GM23248 (cell line): ENCODE data around the gene PHYHD1.

Experiments
- EZH2 ChIP-seq: fragments of 200-600 bp; sonication (generic); IDR thresholded peaks from 2 replicates; pipeline ENCODE4 v1.6.1; 2018; ENCODE audit warnings: antibody characterized with exemption, mild to moderate bottlenecking; ENCODE audit not compliant: insufficient read depth, poor library complexity, severe bottlenecking
- EZH2phosphoT487 ChIP-seq: fragments of 200-600 bp; sonication (generic); IDR thresholded peaks from 2 replicates; pipeline ENCODE4 v1.6.1; 2018; ENCODE audit warnings: antibody characterized with exemption, moderate library complexity, mild to moderate bottlenecking, low read depth; ENCODE audit not compliant: insufficient read depth

DNA sequence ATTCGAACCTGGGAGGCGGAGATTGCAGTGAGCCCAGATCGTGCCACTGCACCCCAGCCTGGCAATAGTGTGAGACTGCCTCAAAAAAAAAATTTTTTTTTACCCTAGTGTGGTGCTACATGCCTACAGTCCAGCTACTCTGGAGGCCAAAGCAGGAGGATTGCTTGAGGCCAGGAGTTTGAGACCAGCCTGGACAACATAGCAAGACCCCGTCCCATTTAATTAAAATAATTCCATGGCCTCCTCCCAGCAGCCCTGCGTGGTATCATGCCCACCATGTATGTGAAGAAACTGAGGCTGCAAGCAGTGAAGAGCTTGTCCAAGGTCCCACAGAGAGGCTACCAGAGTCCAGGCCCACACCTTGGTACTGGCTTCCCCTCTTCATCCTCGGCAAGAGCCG is 19.4 kb upstream of the PHYHD1 start:
- no peak for TF ChIP-seq EZH2
- no peak for TF ChIP-seq EZH2phosphoT487
